Measurements from ENCODE around the gene ZNF746.

ZNF746 gene

GRCh38 chr7:149475121-149476045 is 22.2 kb downstream of the ZNF746 start:
- no peak for TF ChIP-seq CTCF (IDR thresholded peaks at IDR 0.05; ENCODE audit: low read depth, low read length)
- DNase-seq (ENCODE audit: extremely low read depth, low read depth) = no peak

- TF ChIP-seq CTCF (IDR thresholded peaks at IDR 0.05; ENCODE audit: low read depth, low read length) = no peak
- DNase-seq (ENCODE audit: extremely low read depth, low read depth) = no peak
These were observed 23.1 kb downstream of the ZNF746 start for GRCh38 chr7:149474309-149475120.

- DNase-seq (ENCODE audit: extremely low read depth, low read depth) = no peak
- TF ChIP-seq CTCF (IDR thresholded peaks at IDR 0.05; ENCODE audit: low read depth, low read length) = no peak
These were observed 24.4 kb downstream of the ZNF746 start for GRCh38 chr7:149473251-149473650.

GRCh38 chr7:149471289-149471953 is 26.2 kb downstream of the ZNF746 start:
- DNase-seq (ENCODE audit: extremely low read depth, low read depth) = no peak
- TF ChIP-seq CTCF (IDR thresholded peaks at IDR 0.05; ENCODE audit: low read depth, low read length) = no peak

- TF ChIP-seq CTCF (IDR thresholded peaks at IDR 0.05; ENCODE audit: low read depth, low read length) = no peak
- DNase-seq (ENCODE audit: extremely low read depth, low read depth) = no peak
These were observed 27.8 kb downstream of the ZNF746 start for GRCh38 chr7:149469806-149470205.

- no peak for DNase-seq (ENCODE audit: extremely low read depth, low read depth)
- no peak for TF ChIP-seq CTCF (IDR thresholded peaks at IDR 0.05; ENCODE audit: low read depth, low read length)
These were observed 29.4 kb downstream of the ZNF746 start for GRCh38 chr7:149468208-149468607.

Measured in AG09319 (cell line).